Spleen (tissue), 7 donors: Measurements from ENCODE around the gene ATP9A.

Experiments used
- CTCF ChIP-seq, 11 experiments: fragments of 200-600 bp in 7 of 11; fragments of 450-650 bp in 4 of 11; sonication (generic) in 4 of 11; IDR thresholded peaks in 8 of 11; conservative IDR thresholded peaks in 3 of 11; 1 replicate in 7 of 11; 2 replicates in 4 of 11; pipeline versions ENCODE4 v1.4.0 to v1.8.0; 2016 to 2021; ENCODE audit warnings: antibody characterized with exemption in 11 of 11, inconsistent platforms in 4 of 11, mild to moderate bottlenecking in 1 of 11
- POLR2AphosphoS5 ChIP-seq, 3 donors: sonication (generic); formaldehyde crosslinking; IDR thresholded peaks; one replicate each; pipeline ENCODE4 v1.5.1; 2017; ENCODE audit warnings: antibody characterized with exemption in 3 of 3
- donor health status: DM: no; HTN: no; CAD: no; lungs with moderate emphysema.
- donor health status: DM: no; HTN: no; CAD: no.
- donor health status: DM: no; HTN: no; CAD: no.

DNA sequence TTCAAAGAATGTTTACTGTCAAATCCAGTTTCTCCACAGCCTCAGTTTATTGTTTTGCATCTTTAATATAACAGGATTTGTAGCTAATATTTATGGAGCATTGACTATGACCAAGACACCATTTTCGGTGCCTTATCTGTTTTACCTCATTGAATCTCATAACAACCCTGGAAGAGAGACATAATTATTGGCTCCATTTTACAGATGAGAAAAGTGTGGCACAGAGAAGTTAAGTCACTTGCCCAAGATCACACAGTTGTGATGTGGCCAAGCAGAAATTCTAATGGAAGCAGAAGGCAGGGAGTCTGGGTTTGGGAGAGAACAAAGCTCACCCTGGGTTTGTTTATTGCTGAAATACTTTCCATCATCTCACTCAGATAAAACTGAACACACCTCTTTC lies 208.1 kb downstream of the ATP9A start:
- TF ChIP-seq POLR2AphosphoS5 (IDR thresholded peaks at IDR 0.05): no peak
- TF ChIP-seq CTCF (IDR thresholded peaks at IDR 0.05 in 8 of 11, conservative IDR thresholded peaks at IDR 0.05 in 3 of 11): no peak
